A549 (cell line): ENCODE results near the gene USP36. TPM values are rescaled to one million over a fixed set of nuclear protein-coding genes. Genes with fewer than 3 reads are reported as not detected.

Experiments
- ATAC-seq, 2 experiments: fragments of 200-7000 bp in 1 of 2; fragments of >200 bp in 1 of 2; cut with Nextera tagmentation in 1 of 2; cut with Tn5 transposase in 1 of 2; 3 replicates each; pipeline versions ENCODE4 v1.8.0 to v1.9.1; 2018 to 2020; ENCODE audit warnings: mild to moderate bottlenecking in 1 of 2, moderate library complexity in 1 of 2
- CTCF ChIA-PET: fragments of 300-600 bp; sonication (Branson Sonifier 250); formaldehyde crosslinking; extraction: SDS; loops from one replicate; lab custom pipeline; 2021; ENCODE audit warnings: antibody characterized with exemption, inconsistent platforms; lab: Yijun Ruan, JAX
- POLR2A ChIA-PET: fragments of 350-600 bp; formaldehyde crosslinking; extraction: SDS; loops from one replicate; lab custom pipeline; 2021; ENCODE audit warnings: antibody characterized with exemption, inconsistent platforms; lab: Yijun Ruan, JAX
- DNase-seq, 2 experiments: peaks; one replicate each; pipeline versions ENCODE4 v3.0.0 to v3.0.0-alpha.2; 2011 to 2016; ENCODE audit warnings: low read depth in 1 of 2, low spot score in 1 of 2
- FAIRE-seq: peaks from 2 replicates; lab custom pipeline; 2011; peaks lifted over from hg19 to GRCh38; lab: Jason Lieb, UNC
- H3K27ac ChIP-seq, 2 experiments: fragments of >200 bp; sonication (Bioruptor Twin); formaldehyde crosslinking; 3 replicates each; pipeline ENCODE4 v1.5.1; 2016 to 2017
- H3K4me1 ChIP-seq: fragments of >200 bp; sonication (Bioruptor Twin); formaldehyde crosslinking; 3 replicates; pipeline ENCODE4 v1.6.1; 2016
- H3K4me2 ChIP-seq: fragments of >200 bp; sonication (Bioruptor Twin); formaldehyde crosslinking; 3 replicates; pipeline ENCODE4 v1.6.1; 2016
- H3K4me3 ChIP-seq: fragments of >200 bp; sonication (Bioruptor Twin); formaldehyde crosslinking; 3 replicates; pipeline ENCODE4 v1.5.1; 2016
- H3K9me3 ChIP-seq: fragments of >200 bp; sonication (Bioruptor Twin); formaldehyde crosslinking; 3 replicates; pipeline ENCODE4 v1.6.1; 2016
- CEBPB ChIP-seq, 2 experiments: fragments of >200 bp in 1 of 2; sonication (Bioruptor Twin) in 1 of 2; formaldehyde crosslinking in 1 of 2; IDR thresholded peaks; 2 replicates each; pipeline ENCODE4 v1.6.1; 2012 to 2016
- CHD4 ChIP-seq: fragments of 200-600 bp; sonication (generic); IDR thresholded peaks from 2 replicates; pipeline ENCODE4 v1.6.1; 2016; ENCODE audit warnings: antibody characterized with exemption, mild to moderate bottlenecking, borderline replicate concordance
- EP300 ChIP-seq, 2 experiments: fragments of >200 bp; sonication (Bioruptor Twin); formaldehyde crosslinking; IDR thresholded peaks; 2 replicates in 1 of 2; 3 replicates in 1 of 2; pipeline ENCODE4 v1.6.1; 2016 to 2017
- FOSB ChIP-seq: fragments of 250-450 bp; sonication (Bioruptor Pico); IDR thresholded peaks from 2 replicates; pipeline ENCODE4 v1.5.0; 2020; ENCODE audit warnings: mild to moderate bottlenecking, moderate library complexity
- FOXS1 ChIP-seq: fragments of 250-450 bp; sonication (Bioruptor Pico); IDR thresholded peaks from 2 replicates; pipeline ENCODE4 v1.5.0; 2020; ENCODE audit warnings: mild to moderate bottlenecking, moderate library complexity
- GATA3 ChIP-seq: IDR thresholded peaks from 2 replicates; pipeline ENCODE4 v1.6.1; 2012; ENCODE audit warnings: borderline replicate concordance
- HES2 ChIP-seq: fragments of >200 bp; sonication (Bioruptor Twin); formaldehyde crosslinking; IDR thresholded peaks from 2 replicates; pipeline ENCODE4 v1.6.1; 2016
- KDM1A ChIP-seq: fragments of 200-600 bp; sonication (generic); IDR thresholded peaks from 2 replicates; pipeline ENCODE4 v1.6.1; 2016; ENCODE audit warnings: low read depth, mild to moderate bottlenecking
- NFE2L2 ChIP-seq: fragments of 150-350 bp; conservative IDR thresholded peaks from 2 replicates; pipeline ENCODE4 v1.6.1; 2014; ENCODE audit warnings: low read length
- NR3C1 ChIP-seq: fragments of >200 bp; sonication (Bioruptor Twin); formaldehyde crosslinking; IDR thresholded peaks from 3 replicates; pipeline ENCODE4 v1.6.1; 2017
- PBX3 ChIP-seq: IDR thresholded peaks from 2 replicates; pipeline ENCODE4 v1.6.1; 2012
- POLR2AphosphoS2 ChIP-seq: conservative IDR thresholded peaks from 2 replicates; pipeline ENCODE4 v1.6.1; 2012; ENCODE audit warnings: low read length, improper control_type of control experiment, inconsistent platforms
- RCOR1 ChIP-seq: fragments of 150-350 bp; IDR thresholded peaks from 2 replicates; pipeline ENCODE4 v1.6.1; 2014; ENCODE audit warnings: antibody characterized with exemption, low read length, low read depth
- REST ChIP-seq: fragments of 200-600 bp; sonication (generic); IDR thresholded peaks from 2 replicates; pipeline ENCODE4 v1.6.1; 2016; ENCODE audit warnings: antibody characterized with exemption, mild to moderate bottlenecking, moderate library complexity
- TFCP2L1 ChIP-seq: fragments of 250-450 bp; sonication (Bioruptor Pico); IDR thresholded peaks from 2 replicates; pipeline ENCODE4 v1.5.0; 2021; ENCODE audit warnings: mild to moderate bottlenecking
- TP53 ChIP-seq: fragments of 250-450 bp; sonication (Bioruptor Pico); IDR thresholded peaks from 2 replicates; pipeline ENCODE4 v1.5.0; 2021; ENCODE audit warnings: mild to moderate bottlenecking, moderate library complexity
- WGBS: methylation state at CpG from one replicate; pipeline ENCODE4 v1.1.6; 2017; ENCODE audit errors: missing lambda C conversion rate; 5-methylcytosine and 5-hydroxymethylcytosine counted together
- polyA plus RNA-seq, 4 experiments: library from polyadenylated mRNA; depleted of rRNA in 3 of 4; stranded (reverse); fragments of >200 nt; fragmentation: RNase III in 1 of 4; extraction: RNeasy Plus Mini Kit Qiagen cat#74134 plus additional on column Dnase treatment in 1 of 4; gene quantifications; 2 replicates in 3 of 4; 3 replicates in 1 of 4; pipeline ENCODE4 v1.2.3, GENCODE V29; 2011 to 2017

Gene USP36
- polyA plus RNA-seq, 2 of the 4 experiments (the other 2 are of a cell fraction) = 41.1 to 49.0 TPM

GRCh38 chr17:78746949-78747269, 93.7 kb downstream of the USP36 start:
- TF ChIP-seq REST = no peak
- TF ChIP-seq FOXS1 (CRISPR knock-in tag) = no peak
- TF ChIP-seq KDM1A = no peak
- no peak for TF ChIP-seq FOSB
- no peak for TF ChIP-seq CHD4
- no peak for TF ChIP-seq TFCP2L1 (CRISPR knock-in tag)
- no peak for TF ChIP-seq TP53 (CRISPR knock-in tag)
- no peak for TF ChIP-seq HES2
- no peak for TF ChIP-seq EP300 (IDR thresholded peaks at IDR 0.05)
- no peak for TF ChIP-seq NR3C1
- TF ChIP-seq POLR2AphosphoS2 = no peak
- TF ChIP-seq PBX3 = no peak
- no peak for TF ChIP-seq NFE2L2
- no peak for TF ChIP-seq GATA3
- 85% methylated on average over 2 of the region's 2 CpGs for WGBS
- Histone ChIP-seq H3K9me3 (no peaks in the 10 kb centered on the region), H3K4me2 (no peak overlapping the region), H3K4me3 (no peak overlapping the region), H3K27ac (no peak overlapping the region), H3K4me1 (peaks cover 22% of the 10 kb centered on the region; the same call in 2 of the 3 replicates)
- DNase-seq = no peak
- POLR2A ChIA-PET = no interaction called here
- FAIRE-seq = no peak
- CTCF ChIA-PET = interaction anchor here (0.6 to 6.3 kb wide), 14 partner anchors 10 to 317 kb away, joined by 3 to 60 read pairs (median 4); no protein-coding TSS in a partner anchor
- ATAC-seq = no peak

GRCh38 chr17:78746263-78746948, 94.2 kb downstream of the USP36 start:
- ChIA-PET CTCF (interaction anchor here (0.6 to 6.3 kb wide), 22 partner anchors 8 to 385 kb away, joined by 3 to 60 read pairs (median 3); no protein-coding TSS in a partner anchor), POLR2A (no interaction called here)
- H3K4me1 ChIP-seq = peaks cover 23% of the 10 kb centered on the region; the same call in 2 of the 3 replicates
- no peak overlapping the region for H3K4me3 ChIP-seq
- H3K4me2 ChIP-seq = no peak overlapping the region
- no peak overlapping the region for H3K27ac ChIP-seq
- 86% methylated on average over 12 of the region's 12 CpGs for WGBS
- ATAC-seq (no peak), DNase-seq (no peak)
- no peaks in the 10 kb centered on the region for H3K9me3 ChIP-seq
- TF ChIP-seq RCOR1 (no peak), CEBPB (IDR thresholded peaks at IDR 0.05) (peak; percentile 51 to 87; a peak in 3 of 4 replicates)
- TF ChIP-seq, all 56 proteins: peak for 1
- FAIRE-seq = no peak

Other genes with a start within 250 kb of the USP36 start
- 36.0 and 38.5 TPM in 2 replicates for gene CYTH1, start 58.5 kb downstream of the USP36 start, polyA plus RNA-seq (2011; rRNA removed)
- 45.9 to 54.3 TPM (median 46.2 TPM) in 3 replicates for gene CYTH1, start 58.5 kb downstream of the USP36 start, polyA plus RNA-seq (2017; fragmentation: RNase III; extraction: RNeasy Plus Mini Kit Qiagen cat#74134 plus additional on column Dnase treatment)
- 0.09 and 0.10 TPM in 2 replicates for gene CEP295NL, start 62.4 kb upstream of the USP36 start, polyA plus RNA-seq (2011; rRNA removed)
- 0.13 to 0.34 TPM (median 0.29 TPM) in 3 replicates for gene CEP295NL, start 62.4 kb upstream of the USP36 start, polyA plus RNA-seq (2017; fragmentation: RNase III; extraction: RNeasy Plus Mini Kit Qiagen cat#74134 plus additional on column Dnase treatment)
- gene TIMP2, start 84.6 kb upstream of the USP36 start, polyA plus RNA-seq (2011; rRNA removed) = 68.1 and 77.8 TPM in 2 replicates
- 140 to 170 TPM (median 166 TPM) in 3 replicates for gene TIMP2, start 84.6 kb upstream of the USP36 start, polyA plus RNA-seq (2017; fragmentation: RNase III; extraction: RNeasy Plus Mini Kit Qiagen cat#74134 plus additional on column Dnase treatment)
- 28.3 and 32.3 TPM in 2 replicates for gene LGALS3BP, start 139.1 kb upstream of the USP36 start, polyA plus RNA-seq (2011; rRNA removed)
- gene LGALS3BP, start 139.1 kb upstream of the USP36 start, polyA plus RNA-seq (2017; fragmentation: RNase III; extraction: RNeasy Plus Mini Kit Qiagen cat#74134 plus additional on column Dnase treatment) = 59.5 to 66.1 TPM (median 60.0 TPM) in 3 replicates
- 65.5 and 70.0 TPM in 2 replicates for gene CANT1, start 168.9 kb upstream of the USP36 start, polyA plus RNA-seq (2011; rRNA removed)
- 63.4 to 67.6 TPM (median 66.8 TPM) in 3 replicates for gene CANT1, start 168.9 kb upstream of the USP36 start, polyA plus RNA-seq (2017; fragmentation: RNase III; extraction: RNeasy Plus Mini Kit Qiagen cat#74134 plus additional on column Dnase treatment)
- 10.2 and 13.2 TPM in 2 replicates for gene C1QTNF1, start 183.4 kb upstream of the USP36 start, polyA plus RNA-seq (2011; rRNA removed)
- 26.1 to 27.8 TPM (median 27.3 TPM) in 3 replicates for gene C1QTNF1, start 183.4 kb upstream of the USP36 start, polyA plus RNA-seq (2017; fragmentation: RNase III; extraction: RNeasy Plus Mini Kit Qiagen cat#74134 plus additional on column Dnase treatment)
- 11.5 and 13.4 TPM in 2 replicates for gene ENGASE, start 234.0 kb upstream of the USP36 start, polyA plus RNA-seq (2011; rRNA removed)
- 33.8 to 41.7 TPM (median 38.0 TPM) in 3 replicates for gene ENGASE, start 234.0 kb upstream of the USP36 start, polyA plus RNA-seq (2017; fragmentation: RNase III; extraction: RNeasy Plus Mini Kit Qiagen cat#74134 plus additional on column Dnase treatment)